ENCODE measurements around the gene HORMAD2.
"Not testable (repeated sequence)": the region's sequence is repeated elsewhere in the genome, so short reads cannot be mapped to it uniquely, and the experiment has no call there.

GRCh38 chr22:30087037-30087436 lies 6.8 kb downstream of the HORMAD2 start:
- not testable (repeated sequence) for TF ChIP-seq FOXJ3 (CRISPR knock-in tag; IDR thresholded peaks at IDR 0.05); CTCF (IDR thresholded peaks at IDR 0.05); RAD21 (IDR thresholded peaks at IDR 0.05; ENCODE audit: low read length); EZH2phosphoT487 (IDR thresholded peaks at IDR 0.05; ENCODE audit: borderline replicate concordance, low read depth); GATA2 (CRISPR knock-in tag; IDR thresholded peaks at IDR 0.05); JUND (IDR thresholded peaks at IDR 0.05); FOSL2 (IDR thresholded peaks at IDR 0.05; ENCODE audit: borderline replicate concordance, low read depth); ELF1 (IDR thresholded peaks at IDR 0.05); TEAD4 (IDR thresholded peaks at IDR 0.05; ENCODE audit: borderline replicate concordance, insufficient read depth); PBX3 (IDR thresholded peaks at IDR 0.05); NRF1 (IDR thresholded peaks at IDR 0.05; ENCODE audit: low read depth, low read length)
